Hematopoietic multipotent progenitor cell treated with erythropoietin and hydrocortisone succinate and interleukin-3 and kit ligand, for 17 days (in vitro differentiated cells): ENCODE data around the gene EVA1A.
"Not testable (repeated sequence)": the region's sequence is repeated elsewhere in the genome, so short reads cannot be mapped to it uniquely, and the experiment has no call there.

Experiments used
- DNase-seq: peaks from one replicate; pipeline ENCODE4 v3.0.0-alpha.2; 2015; ENCODE audit warnings: low spot score

EVA1A gene

DNA sequence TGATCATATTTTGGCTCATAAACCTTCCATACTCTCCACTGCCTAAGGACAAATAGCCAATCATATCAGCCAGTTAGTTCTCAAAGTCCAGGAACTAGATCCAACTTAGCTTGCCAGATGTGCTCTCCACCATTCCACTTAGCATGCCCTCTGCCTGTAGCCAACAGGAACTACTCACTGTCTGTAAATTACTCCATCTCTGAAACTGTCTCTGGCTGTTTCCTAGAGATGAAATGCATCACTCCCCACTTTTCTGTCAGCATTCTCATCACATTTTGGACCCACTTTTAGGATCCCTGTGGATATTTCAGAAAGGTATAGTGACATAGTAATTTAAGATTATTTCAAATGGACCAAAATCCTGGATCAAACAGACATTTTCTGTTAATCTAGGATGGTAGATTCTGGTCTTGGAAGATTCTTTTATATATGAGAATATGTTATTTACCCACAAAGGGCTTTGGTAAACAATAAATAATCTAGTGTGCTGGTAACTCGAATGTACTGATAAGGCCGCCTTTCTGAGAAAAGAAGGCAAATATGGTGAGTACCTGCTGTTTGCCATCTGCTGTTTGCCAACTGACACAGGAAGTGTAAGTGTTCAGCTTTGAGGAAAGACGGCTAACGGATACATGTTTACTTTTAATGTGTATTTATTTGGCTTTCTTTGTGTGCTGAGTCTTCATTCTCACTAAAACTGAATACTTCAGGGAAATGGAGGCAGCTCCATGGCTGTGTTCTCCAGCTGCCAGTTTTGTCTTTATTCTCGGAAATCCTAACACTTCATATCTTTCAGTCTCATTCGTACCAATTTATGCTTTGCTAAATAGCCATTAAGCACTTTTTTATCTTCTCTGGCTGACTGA is 79.5 kb downstream of the EVA1A start:
- no peak for DNase-seq

DNA sequence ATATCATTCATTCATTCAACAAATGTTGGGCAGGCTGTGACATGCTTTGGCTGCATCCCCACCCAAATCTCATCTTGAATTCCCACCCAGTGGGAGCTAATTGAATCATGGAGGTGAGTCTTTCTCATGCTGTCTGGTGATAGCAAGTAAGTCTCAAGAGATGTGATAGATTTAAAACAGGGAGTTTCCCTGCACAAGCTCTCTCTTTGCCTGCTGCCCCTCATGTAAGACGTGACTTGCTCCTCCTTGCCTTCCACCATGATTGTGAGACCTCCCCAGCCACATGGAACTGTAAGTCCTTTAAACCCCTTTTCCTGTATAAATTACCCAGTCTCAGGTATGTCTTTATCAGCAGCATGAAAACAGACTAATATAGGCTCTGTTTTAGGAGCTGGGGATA is 83.0 kb downstream of the EVA1A start:
- not testable (repeated sequence) for DNase-seq

DNA sequence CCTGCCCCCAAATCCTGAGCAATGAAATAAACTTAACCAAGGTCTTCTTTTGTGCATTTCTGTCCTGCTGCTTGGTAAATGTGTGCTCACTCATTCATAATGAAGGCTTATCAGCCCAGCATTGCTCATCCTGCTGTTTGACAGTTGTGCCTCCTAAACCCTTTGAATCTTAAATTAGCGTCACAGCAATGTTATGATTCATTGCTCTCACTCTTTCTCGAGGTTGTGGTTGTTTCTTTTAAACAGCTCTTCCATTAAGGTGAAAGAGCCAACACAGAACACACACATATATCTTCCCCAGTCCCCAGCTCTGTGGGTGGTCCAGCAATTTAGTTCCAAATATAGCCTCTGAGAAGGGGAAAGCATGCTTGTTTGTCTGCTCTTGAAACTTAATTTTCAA is 84.0 kb downstream of the EVA1A start:
- DNase-seq, result no peak

DNA sequence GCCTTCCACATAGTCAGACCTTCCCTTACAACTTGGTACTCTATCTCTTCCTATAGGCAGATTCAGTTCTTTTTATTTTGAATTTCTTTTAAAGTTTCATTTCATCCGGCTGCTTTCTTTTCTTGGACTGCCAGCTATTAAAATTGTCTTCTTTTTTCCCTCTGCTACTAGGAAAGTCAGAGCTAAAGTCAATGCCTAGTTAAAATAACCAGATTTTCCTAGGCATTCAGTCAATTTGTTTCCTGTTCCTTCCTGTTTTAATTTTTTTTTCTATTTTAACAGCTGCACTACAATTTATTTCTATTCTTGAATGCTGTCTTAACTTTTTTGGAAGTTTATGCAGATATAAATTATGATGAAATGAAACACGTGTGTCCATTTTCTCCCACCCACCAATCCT is 84.8 kb downstream of the EVA1A start:
- DNase-seq, result no peak

- DNase-seq, result no peak
These were observed 85.7 kb downstream of the EVA1A start for GRCh38 chr2:75475049-75475448.

- DNase-seq, result no peak
These were observed 86.6 kb downstream of the EVA1A start for GRCh38 chr2:75474115-75474514.

DNA sequence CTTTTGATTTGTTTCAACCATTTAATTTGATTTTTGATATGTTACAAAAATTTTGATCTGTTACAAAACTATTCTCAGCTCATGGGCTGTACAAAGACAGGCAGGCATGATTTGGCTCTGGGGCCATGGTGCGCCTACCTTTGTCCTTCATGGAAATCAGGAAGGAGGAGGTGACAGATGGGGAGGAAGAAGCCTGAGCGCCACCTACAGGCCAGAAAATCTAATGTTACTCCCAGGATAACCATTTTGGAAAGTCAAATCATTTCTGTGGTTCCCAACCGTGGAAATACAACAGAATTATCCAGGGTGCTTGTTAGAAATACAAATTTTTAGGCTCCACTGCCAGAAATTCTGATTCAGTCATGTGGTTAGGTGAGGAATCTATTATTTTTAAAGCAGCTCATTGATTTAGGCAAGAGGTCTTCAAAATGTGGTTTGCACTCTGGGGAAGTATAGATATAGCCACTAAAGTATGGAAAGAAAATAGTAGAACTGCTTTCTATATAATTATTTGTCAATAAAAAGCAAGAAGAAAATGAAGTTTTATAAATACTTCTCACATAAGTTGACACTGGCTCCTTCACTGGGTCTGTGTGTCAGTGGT is 93.9 kb downstream of the EVA1A start:
- peak; percentile 15 for DNase-seq

- DNase-seq, result no peak
These were observed 95.3 kb downstream of the EVA1A start for GRCh38 chr2:75465317-75465984.

- DNase-seq, result no peak
These were observed 96.3 kb downstream of the EVA1A start for GRCh38 chr2:75464348-75464946.

GRCh38 chr2:75462721-75463120 is 98.0 kb downstream of the EVA1A start:
- DNase-seq, result no peak

- no peak for DNase-seq
These were observed 98.5 kb downstream of the EVA1A start for GRCh38 chr2:75462206-75462605.

DNA sequence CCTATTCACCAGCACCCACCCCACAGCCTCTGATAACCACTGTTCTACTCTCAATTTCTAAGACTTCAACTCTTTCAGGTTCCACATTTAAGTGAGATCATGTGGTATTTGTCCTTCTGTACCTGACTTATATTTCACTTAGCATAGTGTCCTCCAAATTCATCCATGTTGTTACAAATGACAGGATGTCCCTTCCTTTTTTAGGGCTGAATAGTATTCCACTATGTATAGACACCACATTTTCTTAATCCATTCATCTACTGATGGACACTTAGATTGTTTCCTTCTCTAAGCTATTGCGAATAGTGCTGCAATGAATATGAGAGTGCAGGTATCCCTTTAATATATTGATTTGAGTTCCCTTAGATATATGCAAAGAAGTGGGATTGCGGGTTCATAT is 100.1 kb downstream of the EVA1A start:
- DNase-seq, result no peak

GRCh38 chr2:75459565-75460310 is 101.0 kb downstream of the EVA1A start:
- DNase-seq, result no peak

DNA sequence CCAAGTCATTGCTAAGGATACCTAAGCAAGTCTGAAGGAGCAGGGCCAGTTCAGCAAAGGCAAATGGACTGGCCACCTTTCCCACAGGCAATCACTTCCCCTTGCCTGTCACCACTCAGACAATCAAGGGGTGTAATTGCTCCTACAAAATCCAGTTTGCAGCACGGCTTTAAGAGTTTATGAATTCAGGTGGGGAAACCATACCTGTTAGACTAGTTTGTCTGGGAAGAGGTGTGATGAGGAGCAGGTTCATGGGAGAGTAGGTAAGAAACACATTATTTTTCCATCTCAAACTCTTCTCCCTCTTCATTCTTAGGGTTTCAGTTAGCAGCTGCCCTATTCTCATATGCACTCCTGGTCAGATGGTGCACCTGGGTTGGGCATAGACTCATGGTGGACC is 102.5 kb downstream of the EVA1A start:
- no peak for DNase-seq

- no peak for DNase-seq
These were observed 103.9 kb downstream of the EVA1A start for GRCh38 chr2:75456825-75457224.

- DNase-seq, result no peak
These were observed 104.6 kb downstream of the EVA1A start for GRCh38 chr2:75456111-75456510.

DNA sequence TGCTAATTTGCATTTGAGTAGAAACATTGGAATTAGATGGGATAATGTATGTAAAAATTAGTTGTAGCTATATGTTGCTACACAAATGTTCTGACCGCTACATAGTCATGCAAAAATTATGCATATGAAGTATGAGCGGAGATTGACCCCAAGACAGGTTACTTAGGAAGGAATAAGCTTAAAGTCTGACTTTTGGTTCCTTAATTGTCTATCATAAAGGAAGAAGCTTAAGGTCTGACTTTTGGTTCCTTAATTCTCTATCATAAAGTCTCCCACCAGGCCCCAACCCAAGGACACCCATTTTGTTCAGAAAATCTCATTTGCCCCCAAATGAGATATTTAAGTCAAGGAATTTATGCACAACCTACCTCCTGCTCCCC is 106.5 kb downstream of the EVA1A start:
- no peak for DNase-seq

DNA sequence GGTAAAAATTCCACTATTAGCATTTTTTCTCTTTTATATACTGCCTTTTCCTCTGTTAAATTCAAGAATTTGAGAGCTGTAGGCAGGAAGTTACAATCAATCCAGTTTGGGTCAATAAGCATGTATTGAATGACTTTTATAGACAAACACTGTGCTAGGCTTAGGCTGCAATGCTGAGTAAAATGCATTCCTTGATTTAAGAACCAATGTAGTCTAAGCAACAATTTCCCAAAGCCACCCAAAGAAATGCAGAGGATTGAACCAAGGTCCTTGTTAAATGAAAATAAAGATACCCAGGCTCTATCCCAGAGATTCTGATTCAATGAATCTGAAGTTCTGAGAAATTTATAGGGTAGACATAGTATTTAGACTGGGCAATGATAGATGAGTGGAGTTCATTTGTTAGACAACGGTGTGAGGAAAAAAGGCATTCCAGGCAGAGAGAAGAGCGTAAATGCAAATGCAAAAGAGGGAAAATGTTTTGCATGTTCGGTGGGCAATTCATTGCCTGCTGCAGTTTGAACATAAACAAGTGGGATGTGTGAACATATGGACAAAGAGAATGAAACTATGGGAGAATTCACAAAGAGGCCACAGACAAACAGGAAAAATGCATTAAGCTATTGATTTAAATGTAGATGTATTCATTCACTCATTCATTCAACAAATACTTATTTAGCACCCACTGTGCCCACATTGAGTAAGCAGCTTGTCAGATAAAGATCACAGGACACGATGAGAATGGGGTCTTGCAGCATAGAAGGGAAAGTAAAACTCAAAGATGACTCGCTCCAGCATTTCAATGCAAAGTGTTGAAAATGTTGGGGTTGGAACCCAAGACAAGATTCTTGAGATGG is 107.1 kb downstream of the EVA1A start:
- no peak for DNase-seq

- no peak for DNase-seq
These were observed 110.7 kb downstream of the EVA1A start for GRCh38 chr2:75450068-75450467.

DNA sequence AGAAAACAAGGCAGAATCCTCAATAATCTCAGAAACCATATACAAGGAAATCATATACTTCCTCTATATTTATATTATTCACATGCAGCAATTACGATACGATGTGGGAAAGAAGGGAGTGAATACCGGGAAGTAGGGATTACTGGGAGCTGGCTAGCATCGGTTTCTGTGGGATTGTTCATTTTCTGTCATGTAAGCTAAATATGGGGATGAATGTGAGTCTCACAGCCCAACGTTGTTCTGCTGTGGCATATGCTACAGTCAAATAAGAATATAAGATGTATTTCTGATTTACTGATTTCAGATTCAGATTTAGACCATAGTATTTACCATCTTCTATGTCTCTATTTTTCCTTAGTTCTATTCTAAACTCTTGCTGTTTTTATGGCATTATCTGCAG is 113.6 kb downstream of the EVA1A start:
- no peak for DNase-seq
